Ovary (tissue), 3 donors: Measurements from ENCODE around the gene CEACAM21.

Experiments used
- CTCF ChIP-seq, 3 donors: fragments of 450-650 bp in 2 of 3; fragments of 200-600 bp in 1 of 3; IDR thresholded peaks; one replicate each; pipeline versions ENCODE4 v1.5.1 to v1.8.0; 2016 to 2022; ENCODE audit warnings: antibody characterized with exemption in 3 of 3, mild to moderate bottlenecking in 1 of 3
- EP300 ChIP-seq: sonication (generic); formaldehyde crosslinking; IDR thresholded peaks from one replicate; pipeline ENCODE4 v1.6.1; 2017; ENCODE audit warnings: antibody characterized with exemption
- donor health status: DM: no; HTN: no; CAD: no.

DNA sequence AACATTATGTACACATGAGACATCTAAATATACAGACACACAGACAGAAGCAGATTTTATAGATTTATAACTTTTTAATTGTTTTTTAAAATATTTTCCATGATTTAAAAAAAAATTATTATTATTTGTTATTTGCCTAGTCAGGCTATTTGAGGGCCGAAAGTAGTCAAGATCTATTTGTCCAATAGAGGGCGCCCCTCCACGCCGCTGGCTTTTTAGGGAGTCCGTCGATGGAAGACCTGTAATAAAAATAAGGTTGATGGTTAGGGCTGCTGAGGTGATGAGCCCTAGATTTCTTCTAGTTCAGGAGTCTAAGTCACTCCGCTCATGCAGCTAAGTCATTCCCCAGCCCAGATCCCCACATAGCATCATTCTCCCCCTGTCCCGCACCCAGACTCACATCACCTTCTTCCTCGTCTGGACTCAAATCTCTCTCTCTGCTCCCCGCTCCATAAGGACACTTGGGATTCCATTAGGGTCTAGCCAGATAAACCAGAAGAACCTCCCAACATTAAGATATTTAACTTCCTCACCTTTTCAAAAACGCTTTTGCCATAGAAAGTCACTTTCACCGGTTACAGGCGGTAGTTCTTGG, 33.9 kb upstream of the CEACAM21 start:
- no peak for TF ChIP-seq CTCF (IDR thresholded peaks at IDR 0.05)
- TF ChIP-seq EP300 = no peak
